Measurements from ENCODE around the gene TIAL1.
"Not testable (repeated sequence)": the region's sequence is repeated elsewhere in the genome, so short reads cannot be mapped to it uniquely, and the experiment has no call there.

Gene TIAL1

DNA sequence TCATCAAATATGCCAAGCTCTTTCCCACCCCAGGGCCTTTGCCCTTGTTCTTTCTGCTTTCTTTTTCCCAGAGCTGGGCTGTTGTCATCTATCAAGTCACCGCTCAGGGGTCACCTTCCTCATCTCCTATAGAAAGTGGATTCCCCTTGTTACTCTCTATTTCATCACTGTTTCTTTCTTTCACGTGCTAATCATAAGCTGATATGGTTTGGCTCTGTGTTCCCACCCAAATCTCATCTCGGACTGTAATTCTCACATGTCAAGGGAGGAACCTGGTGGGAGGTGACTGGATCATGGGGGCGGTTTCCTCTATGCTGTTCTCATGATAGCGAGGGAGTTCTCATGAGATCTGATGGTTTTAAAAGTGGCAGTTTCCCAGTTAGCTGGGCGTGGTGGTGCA is 17.0 kb upstream of the TIAL1 start:
- DNase-seq (ENCODE audit: low read depth), result no peak

DNA sequence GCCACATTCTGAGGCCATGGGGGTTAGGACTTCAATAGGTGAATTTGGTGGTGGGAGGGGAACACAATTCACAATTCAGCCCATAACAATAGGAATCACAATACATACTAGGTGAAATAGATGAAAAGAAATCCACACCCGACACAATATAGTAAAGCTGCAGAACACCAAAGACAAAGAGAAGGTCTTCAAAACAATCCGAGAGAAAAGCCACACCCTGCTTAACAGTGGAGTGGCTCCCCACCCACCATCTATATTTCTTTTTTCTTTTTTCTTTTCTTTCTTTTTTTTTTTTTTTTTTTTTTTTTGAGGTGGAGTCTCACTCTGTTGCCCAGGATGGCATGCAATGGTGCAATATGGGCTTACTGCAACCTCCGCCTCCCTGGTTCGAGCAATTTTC is 14.7 kb upstream of the TIAL1 start:
- DNase-seq (ENCODE audit: low read depth), result no peak

DNA sequence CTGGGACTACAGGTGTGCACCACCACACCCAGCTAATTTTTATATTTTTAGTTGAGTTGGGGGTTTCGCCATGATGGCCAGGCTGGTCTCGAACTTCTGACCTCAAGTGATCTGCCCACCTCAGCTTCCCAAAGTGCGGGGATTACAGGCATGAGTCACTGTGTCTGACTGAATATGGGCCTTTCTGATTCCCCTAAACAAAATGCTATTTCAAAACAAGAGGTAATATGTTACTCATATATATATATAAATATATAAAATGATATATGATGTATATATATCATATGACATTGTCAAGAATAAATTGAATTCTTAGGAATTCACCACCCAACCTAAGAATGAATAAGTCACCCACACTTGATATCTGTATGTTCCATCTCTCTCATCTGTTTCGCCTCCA is 12.8 kb upstream of the TIAL1 start:
- no peak for DNase-seq (ENCODE audit: low read depth)

DNA sequence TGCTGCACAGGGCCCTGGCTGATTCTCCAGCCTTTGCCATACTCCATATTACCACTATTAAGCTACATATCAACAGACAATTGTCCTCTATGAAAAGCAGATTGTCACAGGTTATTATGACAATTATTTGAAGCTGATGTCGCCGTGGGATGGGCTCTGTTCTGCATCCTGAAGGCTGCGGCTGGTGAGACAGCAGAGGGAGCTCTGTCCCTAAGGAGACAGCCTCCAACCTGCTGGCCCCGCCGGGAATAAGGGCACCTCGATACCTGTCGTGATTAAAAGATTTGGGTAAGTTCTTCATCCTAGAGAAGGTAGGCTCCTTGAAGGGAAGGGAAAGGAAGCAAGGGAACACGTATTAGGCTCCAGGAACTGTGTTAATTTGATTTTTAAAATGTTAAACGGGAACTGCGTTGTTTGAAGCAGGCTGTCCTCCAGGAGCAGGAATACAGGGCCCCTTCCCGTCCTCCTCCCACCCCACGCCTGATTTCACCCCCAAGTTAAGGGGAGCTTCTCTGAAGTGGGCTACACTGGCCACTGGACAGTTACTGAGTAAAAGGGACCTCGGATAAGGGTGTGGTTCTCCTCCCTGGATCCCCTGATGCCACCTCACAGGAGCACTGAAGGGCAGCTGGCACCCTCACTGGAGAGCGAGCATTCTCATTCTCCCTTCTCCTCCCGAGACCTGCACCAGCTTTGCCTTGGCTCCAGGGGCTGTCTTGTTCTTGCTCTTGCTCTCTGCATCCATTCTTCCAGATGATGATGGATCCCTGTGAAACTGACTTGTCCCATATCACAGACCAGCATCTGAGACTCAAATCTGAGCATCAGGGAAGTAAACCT is 11.8 kb upstream of the TIAL1 start:
- DNase-seq (ENCODE audit: low read depth), result peak; percentile 9

DNA sequence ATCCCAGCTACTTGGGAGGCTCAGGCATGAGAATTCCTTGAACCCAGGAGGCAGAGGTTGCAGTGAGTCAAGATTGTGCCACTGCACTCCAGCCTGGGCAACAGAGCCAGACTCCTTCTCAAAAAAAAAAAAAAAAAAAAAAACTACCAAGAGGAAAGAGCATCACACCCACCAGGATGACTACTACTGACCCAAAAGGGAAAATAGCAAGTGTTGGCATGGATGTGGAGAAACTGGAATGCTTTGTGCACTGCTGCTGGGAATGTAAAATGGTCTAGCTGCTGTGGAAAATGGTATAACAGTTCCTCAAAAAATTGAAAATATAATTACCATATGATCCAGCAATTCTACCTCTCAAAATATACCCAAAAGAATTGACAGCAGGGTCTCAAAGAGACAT is 7.7 kb upstream of the TIAL1 start:
- DNase-seq (ENCODE audit: low read depth), result no peak

DNA sequence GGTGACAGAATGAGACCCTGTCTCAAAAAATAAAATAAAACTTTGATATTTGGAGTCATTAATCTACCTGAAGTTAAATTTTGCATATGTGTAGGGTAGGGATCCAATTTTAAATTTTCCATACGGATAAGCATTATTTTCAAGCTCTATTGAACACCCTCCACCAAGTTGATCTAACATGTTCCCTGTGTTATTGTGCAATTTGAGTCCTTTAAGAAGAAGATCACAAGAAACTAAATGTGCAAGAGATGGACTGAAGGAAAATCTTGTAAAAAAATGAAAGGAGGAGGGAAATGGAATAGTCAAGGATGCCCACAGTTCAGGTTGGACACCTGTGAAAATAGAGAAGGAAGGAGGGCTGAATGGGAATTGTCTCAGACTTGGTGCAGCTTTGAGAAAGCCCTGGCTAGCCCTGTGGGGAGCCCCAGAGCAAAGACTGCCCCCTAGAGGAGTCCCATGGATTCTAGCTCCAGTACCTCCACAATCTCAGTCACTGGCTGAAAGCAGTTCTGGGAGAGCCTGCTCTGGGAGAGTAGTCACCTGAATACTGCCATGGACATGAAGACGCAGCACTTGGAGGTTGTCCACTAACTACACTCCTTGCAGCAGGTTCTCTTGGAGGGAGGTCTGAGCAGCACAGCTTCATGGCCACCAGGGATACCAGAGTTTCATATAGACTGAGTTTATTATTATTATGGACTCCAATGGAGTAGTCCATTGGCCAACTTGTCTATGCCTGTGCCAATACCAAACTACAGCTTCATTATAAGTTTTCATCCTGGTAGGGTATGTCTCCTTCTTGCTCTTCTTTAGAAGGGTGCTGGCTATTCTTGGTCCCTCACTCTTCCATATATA is 5.7 kb upstream of the TIAL1 start:
- DNase-seq (ENCODE audit: low read depth), result no peak

DNA sequence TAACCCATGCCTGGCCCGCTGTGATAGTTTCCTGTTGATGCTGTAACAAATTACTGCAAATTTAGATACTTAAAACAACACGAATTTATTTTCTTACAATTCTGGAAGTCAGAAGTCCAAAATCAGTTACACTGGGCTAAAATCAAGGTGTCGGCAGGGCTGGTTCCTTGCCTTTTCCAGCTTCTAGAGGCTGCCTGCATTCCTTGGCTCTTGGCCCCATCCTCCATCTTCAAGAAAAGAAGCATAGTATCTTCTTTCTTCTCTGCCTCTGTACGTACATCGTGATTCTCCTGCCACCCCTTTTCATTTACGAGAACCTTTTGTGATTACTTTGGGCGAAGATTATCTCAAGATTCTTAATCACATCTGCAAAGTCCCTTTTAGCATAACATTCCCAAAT is 1.6 kb upstream of the TIAL1 start:
- no peak for DNase-seq (ENCODE audit: low read depth)

DNA sequence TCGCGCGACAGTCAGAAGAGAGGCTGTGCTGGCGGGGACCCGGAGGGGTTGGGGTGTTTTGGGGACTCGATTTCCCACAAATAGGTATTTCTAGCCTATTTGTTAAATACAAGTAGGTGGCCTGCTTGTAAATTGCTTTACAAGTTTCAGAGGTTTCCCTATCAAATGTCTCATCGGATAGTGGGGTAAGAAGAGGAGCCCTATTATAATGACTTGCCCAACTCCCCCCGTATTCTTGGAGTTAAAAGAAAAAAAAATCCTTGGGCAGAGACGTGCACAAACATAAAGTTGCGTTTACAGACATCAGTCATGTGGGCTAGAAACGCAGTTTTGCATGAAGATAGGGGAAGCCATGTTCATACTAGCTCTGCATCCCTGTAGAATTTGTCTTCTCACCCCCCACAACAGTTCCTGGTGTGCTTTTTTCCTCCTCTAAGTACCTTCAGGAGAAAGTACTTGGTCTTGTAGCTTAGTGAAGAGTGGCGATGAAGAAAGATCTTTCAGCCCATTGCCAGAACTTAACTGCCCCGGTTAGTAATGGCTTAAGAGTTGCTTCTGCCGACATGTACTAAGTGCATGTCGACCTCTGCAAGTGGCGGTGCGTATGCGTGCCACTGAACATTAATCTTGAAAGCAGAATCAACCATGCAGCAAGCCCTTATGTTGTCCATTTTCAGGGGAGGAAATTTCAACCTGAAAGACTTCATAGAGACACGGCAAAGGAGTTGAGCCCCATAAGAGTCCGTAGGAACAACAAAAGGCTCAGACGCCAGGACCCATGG is 832 bp upstream of the TIAL1 start:
- no peak for DNase-seq (ENCODE audit: low read depth)

DNA sequence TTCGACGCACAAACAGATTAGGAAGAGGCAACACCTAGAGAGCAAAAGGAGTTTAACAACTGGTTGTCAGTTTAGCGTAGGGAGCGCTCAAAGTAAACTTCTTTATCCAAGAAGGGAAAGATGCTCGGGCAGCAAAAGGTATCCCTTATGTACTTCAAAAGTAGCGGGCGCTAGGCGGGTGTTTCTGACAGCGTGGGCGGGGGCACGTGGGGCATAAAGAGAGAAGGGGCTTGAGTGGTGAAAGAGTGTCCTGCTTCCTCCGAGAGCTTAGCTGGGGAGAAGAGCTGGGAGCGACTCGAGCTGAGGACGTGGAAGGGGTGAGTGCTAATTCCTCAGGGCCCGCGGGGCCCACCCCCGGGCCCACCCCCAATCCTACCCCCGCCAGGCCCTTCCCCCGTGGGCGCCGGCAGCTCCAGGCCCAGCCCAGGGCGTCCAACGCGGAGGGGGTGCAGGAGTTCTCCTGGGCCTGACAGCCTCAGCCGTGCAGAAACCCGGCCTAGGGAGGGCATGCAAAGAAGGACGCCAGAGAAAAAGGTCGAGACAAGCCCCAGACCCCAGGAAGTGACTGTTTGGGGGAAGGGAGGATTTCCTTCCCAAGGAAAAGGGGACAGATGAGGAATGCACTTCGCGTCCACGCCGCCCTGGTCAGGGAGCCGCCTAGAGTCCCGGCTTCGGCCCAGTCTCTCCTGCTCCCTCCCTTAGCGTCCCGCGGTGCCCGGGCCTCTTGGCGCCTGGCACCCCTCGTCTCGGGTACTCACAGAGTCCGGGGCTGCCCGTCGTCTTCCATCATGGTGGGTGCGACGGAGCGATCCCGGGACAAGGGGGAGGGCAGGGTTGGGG is 868 bp downstream of the TIAL1 start:
- DNase-seq (ENCODE audit: low read depth), result peak; percentile 15

DNA sequence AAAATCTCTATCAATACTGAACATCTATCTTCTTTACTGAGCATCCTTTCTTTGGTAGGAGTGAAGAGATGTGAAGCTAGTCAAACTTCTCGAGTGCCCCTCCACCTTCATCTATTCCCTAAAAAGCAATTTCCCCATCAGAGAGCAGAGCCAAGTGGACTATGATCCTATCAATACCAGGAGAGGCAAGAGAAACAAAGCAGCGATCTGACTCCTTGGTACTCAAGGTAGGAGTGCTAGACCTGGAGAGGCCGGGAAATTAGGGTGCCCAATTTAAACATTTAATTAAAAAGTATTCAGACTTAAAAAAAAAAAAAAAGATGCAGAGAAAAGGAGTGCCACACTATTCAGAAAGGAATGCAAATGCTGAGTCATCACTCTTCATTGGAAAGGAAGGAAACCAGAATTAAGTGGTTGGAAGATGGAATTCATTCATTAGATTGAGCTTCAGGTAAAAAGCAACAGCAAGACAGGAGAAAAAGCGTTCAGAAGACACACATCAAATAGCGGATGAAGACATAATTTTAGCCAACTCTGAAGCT is 1.6 kb downstream of the TIAL1 start:
- no peak for DNase-seq (ENCODE audit: low read depth)

DNA sequence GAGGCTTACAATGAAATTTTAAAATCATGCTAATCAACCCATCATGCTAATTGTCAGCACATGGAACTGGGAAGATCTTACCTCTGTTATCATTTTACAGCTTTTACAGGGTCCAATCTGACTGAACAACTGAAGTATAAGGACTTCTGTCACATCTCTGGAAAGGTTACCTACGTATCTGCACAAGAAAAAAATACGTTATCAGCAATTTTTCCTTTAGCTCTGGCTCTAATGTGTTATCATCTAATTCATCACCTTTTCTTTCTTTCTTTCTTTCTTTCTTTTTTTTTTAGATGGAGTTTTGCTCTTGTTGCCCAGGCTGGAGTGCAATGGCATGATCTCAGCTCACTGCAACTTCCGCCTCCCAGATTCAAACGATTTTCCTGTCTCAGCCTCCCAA is 8.7 kb downstream of the TIAL1 start:
- DNase-seq (ENCODE audit: low read depth), result no peak

DNA sequence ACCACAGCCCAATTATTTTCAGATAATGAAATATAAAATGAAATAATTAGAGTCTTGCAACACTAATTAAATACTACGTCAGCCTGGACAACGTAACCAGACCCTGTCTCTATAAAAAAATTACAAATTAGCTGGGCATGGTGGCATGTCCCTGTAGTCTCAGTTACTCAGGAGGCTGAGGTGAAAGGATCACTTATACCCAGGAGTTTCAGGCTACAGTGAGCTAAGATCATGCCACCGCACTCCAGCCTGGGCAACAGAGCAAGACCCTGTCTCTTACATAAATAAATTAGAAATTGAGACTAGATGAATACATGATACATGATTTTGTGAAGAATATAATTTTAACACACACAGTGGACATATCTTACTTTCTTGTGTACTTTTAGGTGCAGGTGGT is 18.4 kb downstream of the TIAL1 start:
- no peak for DNase-seq (ENCODE audit: low read depth)

DNA sequence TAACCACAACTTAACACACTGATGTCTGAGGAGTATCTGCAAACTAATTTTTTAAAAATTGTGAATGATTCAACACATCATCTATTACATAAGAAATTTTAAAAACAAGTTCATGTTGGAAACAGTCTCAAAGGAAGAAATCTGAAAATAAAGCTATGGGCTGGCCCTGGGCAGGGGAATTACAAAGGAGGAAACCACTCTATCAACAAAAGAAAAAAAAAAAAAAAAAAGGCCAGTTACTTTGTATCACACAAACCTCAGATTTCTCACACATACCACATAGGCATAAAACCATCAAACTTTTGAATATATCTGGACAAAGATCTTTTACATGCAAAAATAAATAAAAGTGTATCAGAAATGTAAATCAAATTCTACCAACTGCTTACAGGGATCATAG is 20.8 kb downstream of the TIAL1 start:
- DNase-seq (ENCODE audit: low read depth), result no peak

DNA sequence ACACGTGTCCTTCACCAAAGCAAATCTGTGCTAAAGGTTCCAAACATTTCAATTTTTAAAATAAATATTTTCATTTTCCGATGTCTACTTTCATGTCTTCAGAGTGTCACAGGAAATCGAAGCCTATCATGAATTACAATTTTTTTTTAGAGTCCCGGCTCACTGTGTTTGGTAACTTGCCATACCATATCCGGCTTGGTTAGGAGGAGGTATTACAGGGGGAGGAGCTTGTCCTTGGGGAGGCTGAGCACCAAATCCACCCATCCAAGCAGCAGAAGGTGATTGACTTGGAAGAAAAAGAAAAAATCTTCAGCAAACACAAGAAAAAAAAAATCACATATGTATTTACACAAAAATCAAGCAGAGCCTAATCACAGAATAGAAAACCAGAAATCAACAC is 21.3 kb downstream of the TIAL1 start:
- peak; percentile 6 for DNase-seq (ENCODE audit: low read depth)

DNA sequence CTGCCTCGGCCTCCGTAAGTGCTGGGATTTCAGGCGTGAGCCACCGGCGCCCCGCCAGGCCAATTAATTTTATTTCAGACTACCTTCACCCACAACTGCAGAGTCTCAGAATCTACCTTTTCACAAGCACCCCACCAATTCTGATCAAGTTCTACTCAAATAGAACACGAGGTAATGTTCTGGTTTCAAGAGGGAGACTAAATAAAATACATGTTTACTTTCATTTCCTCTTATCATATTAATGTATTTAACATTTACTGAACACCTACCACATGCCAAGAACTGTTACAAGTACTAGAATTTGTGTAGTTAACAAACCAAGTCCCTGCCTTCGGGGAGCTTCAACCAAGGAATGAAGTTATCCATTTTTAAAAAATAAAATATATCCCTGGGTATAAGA is 28.8 kb downstream of the TIAL1 start:
- DNase-seq (ENCODE audit: low read depth), result no peak

DNA sequence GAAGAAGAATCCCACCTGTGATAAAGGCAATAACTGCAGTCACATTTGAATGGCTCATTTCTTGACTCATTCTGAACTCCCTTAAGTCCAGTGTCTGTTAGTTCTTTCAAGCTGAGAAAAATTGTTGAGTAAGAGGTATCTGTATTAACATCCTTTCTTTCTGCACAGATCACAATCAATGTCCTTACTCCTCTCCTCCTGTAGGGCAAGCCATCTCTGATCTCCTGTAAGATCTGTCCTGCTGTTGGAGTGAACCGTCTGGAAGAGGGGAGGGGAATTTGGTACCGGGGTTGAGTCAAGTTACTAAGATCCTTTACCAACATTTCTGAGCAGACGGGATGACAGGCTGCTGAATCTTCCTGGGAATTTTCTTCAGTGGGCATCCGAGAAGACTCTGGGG is 34.7 kb downstream of the TIAL1 start:
- no peak for DNase-seq (ENCODE audit: low read depth)

DNA sequence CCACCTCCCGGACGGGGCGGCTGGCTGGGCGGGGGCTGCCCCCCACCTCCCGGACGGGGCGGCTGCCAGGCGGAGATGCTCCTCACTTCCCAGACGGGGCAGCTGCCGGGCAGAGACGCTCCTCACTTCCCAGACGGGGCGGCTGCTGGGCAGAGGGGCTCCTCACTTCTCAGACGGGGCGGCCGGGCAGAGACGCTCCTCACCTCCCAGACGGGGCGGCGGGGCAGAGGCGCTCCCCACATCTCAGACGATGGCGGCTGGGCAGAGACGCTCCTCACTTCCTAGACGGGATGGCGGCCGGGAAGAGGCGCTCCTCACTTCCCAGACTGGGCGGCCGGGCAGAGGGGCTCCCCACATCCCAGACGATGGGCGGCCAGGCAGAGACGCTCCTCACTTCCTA is 37.3 kb downstream of the TIAL1 start:
- DNase-seq (ENCODE audit: low read depth), result not testable (repeated sequence)

DNA sequence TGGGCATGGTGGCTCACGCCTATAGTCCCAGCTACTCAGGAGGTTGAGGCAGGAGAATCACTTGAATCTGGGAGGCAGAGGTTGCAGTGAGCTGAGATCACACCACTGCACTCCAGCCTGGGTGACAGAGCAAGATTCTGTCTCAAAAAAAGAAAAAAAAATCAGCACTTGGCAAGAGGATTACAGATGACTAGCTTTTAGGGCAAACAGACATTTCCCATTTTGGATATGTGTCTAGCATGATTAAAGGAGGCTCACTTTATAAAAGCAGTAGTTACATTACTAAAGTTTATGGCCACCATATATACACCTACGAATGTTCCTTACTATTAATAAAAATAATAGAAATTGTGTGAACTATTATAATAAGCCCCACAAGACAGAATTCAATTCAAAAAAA is 40.7 kb downstream of the TIAL1 start:
- not testable (repeated sequence) for DNase-seq (ENCODE audit: low read depth)

DNA sequence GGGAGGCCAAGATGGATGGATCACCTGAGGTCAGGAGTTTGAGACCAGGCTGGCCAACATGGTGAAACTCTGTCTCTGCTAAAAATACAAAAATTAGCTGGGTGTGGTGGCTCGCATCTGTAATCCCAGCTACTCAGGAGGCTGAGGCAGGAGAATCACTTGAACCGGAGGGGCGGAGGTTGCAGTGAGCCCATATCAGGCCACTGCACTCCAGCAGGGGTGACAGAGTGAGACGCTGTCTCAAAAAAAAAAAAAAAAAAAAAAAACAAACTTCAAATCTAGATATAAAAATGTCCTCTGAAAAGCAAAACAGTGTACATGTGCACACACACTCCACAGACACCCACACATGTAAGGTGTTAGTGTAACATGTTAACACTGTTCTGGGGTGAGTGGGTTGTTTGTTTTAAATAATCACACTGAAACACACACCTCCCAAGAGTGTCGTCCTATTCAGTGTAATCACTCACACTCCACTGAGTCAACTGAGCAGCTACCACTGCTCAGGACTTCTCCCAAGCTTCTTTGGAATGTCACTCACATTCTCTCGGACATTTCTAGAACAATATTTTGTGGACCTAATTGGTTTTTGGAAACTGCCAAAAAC is 41.5 kb downstream of the TIAL1 start:
- DNase-seq (ENCODE audit: low read depth), result no peak

DNA sequence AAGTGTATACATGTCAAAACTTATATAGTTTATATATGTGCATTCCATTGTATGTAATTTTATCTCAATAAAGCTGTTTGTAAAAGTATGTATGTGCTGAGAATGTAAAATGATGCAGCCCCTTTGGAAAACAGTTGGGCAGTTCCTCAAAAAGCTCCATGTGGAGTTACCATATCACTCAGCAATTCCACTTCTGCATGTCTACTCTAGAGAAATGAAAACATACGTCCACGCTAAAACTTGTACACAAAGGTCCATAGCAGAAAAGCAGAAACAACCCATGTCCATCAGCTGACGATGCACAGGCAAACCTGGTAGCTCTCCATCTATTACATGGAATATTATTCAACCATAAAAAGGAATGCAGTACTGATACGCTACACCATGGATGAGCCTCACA is 45.9 kb downstream of the TIAL1 start:
- DNase-seq (ENCODE audit: low read depth), result no peak

Data from activated T-helper 1 cell treated with Interleukin-2 at 50 U/mL for 16 hours (primary cell).